ENCODE data around the gene ABLIM2.

The ABLIM2 gene

DNA sequence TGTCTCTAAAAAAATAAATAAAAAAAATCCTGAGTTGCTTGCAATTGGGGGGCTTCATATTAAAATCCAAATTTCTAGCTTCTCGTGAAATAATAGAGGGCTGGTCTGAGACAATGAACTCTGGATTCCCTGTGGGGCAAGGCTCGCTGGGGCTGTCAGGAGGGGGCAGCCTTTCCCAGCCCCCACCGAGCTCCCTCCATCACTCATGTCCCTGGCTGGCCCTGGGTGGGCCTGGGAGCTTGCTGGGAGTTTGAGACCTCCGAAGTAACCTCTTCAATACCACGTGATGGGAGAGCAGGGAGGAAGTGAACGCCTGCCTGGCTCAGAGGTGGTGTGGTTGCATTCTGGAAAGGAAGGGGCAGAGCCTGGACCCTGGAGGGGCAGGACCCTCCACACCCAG lies 164.9 kb downstream of the ABLIM2 start:
- DNase-seq: no peak

GRCh38 chr4:7992846-7993245 lies 165.8 kb downstream of the ABLIM2 start:
- DNase-seq: no peak

- DNase-seq: no peak
These were observed 167.7 kb downstream of the ABLIM2 start for GRCh38 chr4:7990807-7991459.

DNA sequence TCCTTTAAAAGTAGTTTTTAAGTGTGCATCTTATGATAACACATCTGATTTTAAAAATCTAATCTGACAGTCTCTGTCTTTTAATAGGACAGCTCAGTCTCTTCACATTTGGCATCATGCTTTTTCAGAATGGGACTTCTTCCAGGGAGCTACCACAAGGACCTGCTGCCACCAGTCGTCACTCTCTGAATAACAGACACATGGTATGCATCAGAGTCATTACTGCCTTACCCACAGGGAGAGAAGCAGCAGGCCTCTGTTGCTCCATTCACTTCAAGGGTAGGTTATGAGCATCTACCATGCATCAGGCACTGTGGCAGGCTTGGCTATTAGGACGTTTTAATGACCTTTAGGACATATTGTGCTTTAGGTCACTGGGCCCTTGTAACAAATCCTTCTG lies 169.0 kb downstream of the ABLIM2 start:
- DNase-seq: no peak

- no peak for DNase-seq
These were observed 170.2 kb downstream of the ABLIM2 start for GRCh38 chr4:7988437-7988836.

DNA sequence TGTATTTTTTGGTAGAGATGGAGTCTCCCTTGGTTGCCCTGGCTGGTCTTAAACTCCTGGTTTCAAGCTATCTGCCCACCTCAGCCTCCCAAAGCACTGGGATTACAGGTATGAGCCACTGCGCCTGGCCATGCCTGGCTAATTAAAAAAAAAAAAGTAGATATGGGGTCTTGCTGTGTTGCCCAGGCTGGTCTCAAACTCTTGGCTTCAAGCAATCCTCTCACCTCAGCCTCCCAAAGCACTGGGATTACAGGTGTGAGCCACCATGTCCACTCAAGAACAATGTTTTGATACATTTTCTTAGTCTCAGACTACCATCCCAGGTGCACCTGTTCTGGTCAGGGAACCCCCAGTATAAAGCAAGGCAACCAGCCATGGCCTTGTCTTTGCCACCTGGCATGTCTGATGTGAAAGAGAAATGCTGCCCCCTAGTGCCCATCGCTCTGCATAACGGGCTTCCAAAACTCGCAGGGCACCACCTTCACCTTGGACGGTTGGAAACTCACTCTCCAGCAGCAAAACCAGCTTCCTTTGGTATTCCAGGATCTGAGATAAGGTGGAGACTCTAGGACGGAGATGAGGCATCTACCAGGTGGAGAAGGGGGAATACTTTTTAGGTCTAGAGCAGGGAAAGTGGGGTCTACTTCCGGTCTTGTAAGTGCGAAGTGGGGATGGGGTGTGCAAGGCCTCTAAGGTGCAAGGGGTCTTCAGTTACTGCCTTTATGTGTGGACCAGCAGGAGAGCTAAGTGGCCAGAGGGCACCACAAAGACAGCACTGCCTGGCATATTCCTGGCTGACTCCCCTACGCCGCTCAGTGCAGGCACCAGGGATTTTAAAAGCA lies 171.2 kb downstream of the ABLIM2 start:
- DNase-seq: no peak

DNA sequence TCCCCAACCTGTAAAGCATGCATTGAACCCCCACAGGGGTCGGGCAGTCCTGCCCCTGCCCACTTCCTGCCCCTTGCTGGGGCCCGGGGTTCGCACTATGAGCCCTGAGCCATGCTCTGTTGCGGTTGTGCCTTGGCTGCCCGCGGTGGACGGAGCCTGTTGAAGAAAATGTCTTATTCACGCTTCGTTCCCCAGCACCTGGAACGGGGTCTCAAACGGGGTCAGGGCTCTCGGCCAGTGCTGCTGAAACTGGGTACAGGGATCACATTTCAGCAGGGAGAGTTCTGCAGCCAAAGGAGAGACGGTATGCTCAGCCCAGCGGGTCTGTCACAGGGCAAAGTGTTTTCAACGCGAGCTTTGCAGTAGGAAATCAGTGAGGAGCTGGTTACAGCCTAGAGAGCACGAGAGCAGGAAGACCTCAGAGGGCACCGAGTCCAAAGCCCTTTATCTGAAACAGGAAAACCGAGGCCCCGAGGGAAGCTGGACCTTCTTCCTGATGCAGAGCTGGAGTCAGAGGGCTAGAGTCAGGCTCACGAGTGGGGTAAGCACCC lies 172.6 kb downstream of the ABLIM2 start:
- DNase-seq: no peak

DNA sequence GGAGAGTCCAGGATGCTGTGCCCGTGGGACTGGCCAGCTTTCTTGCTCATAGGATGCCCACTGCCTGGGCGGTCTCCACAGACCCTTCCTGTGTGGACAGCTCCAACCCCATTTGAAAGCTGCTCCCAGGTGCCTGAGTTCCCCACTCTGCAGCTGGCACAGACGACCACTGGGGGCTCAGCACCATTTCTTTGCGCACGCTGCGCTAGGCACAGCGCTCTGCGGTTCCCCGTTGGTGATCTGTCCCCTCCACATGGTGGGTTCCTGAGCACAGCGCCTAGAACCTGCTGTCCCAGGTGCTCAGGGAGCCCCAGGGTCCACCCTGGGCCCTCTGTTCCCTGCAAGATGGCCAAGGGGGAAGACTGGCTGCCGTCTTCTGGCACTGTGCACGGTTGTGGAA lies 173.5 kb downstream of the ABLIM2 start:
- no peak for DNase-seq

GRCh38 chr4:7984286-7984925 lies 174.2 kb downstream of the ABLIM2 start:
- DNase-seq: no peak

- DNase-seq: no peak
These were observed 175.3 kb downstream of the ABLIM2 start for GRCh38 chr4:7983296-7983695.

DNA sequence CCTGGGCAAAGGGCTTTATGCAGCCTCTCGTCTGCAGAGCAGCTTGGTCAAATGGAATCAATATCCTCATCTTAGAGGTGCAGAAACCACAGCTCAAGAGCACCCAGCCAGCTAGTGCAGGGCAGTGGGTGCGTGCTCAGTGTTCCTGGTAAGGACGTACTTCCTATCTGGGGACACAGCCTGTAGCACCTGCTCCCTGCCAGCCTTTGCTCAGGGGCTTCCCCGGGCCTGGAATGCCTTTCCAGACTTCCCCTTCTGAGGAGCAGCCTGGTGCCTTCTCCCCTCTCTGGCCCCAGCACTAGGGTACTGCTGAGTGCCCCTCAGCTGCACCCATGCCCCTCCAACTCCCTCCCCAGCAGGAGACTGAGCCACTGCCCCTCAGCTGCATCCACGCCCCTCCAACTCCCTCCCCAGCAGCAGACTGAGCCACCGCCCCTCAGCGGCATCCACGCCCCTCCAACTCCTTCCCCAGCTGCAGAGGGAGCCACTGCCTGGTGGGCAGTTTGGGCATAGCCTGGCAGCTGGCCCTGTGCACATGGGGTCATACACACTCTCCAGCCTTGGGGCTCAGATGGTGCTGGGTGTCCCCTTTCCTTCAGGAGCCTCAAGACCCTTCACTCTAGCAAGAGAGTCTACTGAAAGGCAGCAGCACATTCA lies 176.7 kb downstream of the ABLIM2 start:
- no peak for DNase-seq

DNA sequence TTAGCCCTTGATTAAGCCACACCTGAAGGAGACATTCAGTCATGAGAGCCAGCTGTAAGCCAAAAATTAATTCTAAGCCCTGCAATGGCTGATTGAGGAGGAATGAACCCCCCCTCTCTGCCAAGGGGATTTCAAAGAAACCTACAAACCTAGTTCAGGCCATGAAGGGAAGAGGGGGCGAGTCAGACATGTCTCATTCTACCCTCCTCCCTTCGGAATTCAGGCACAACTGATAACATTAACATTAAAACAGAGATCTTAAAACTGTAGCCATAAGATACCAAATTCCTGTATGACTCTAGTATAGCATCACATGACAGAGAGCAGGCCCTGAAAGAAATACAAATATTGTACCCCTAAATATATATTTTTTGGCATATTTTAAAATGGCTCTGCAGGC lies 178.6 kb downstream of the ABLIM2 start:
- DNase-seq: no peak

- no peak for DNase-seq
These were observed 179.0 kb downstream of the ABLIM2 start for GRCh38 chr4:7979652-7979968.

GRCh38 chr4:7978907-7979651 lies 179.5 kb downstream of the ABLIM2 start:
- DNase-seq: no peak

DNA sequence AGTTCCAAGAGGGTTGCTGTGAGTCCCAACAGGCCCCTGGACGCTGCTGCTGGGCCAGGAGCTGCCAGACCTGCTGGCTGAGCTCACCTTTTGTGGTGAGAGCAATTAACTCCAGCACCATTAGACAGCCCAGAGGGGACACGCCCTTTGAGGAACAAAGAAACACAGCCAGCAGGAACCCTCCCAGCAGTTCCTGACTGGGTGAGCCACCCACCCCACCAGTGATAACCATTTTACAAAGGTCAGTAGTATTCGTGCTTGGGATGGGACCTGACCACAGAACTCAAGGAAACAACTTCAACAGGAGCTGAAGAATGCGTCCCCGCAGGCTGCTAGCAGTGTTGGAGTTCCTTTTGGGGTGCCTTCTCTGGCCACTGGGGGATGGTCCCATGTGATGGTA lies 180.1 kb downstream of the ABLIM2 start:
- no peak for DNase-seq

GRCh38 chr4:7976634-7977033 lies 182.0 kb downstream of the ABLIM2 start:
- no peak for DNase-seq

- no peak for DNase-seq
These were observed 182.6 kb downstream of the ABLIM2 start for GRCh38 chr4:7976025-7976424.

GRCh38 chr4:7974425-7974824 lies 184.2 kb downstream of the ABLIM2 start:
- no peak for DNase-seq

DNA sequence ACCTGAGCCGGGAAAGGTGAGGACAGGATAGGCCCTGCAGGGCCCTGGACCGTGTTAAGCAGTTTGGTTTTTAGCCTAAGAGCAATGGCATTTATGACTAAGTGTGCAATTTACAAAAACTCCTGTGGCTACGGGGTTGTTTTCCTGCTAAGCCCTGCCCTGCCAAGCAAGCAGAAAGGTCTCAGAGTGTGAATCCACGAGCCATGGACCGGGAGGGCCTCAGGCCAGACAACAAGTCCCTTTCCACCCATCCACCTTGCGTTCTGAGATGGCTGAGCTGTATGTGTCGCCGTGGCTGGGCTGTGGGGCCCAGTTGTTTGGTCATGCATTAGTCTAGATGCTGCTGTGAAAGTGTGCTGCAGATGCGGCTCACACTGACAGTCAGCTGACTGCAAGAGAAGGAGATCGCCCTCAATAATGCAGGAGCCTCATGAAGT lies 185.1 kb downstream of the ABLIM2 start:
- no peak for DNase-seq

- no peak for DNase-seq
These were observed 186.6 kb downstream of the ABLIM2 start for GRCh38 chr4:7971881-7972500.

GRCh38 chr4:7971159-7971631 lies 187.4 kb downstream of the ABLIM2 start:
- no peak for DNase-seq

- no peak for DNase-seq
These were observed 188.2 kb downstream of the ABLIM2 start for GRCh38 chr4:7970361-7970946.

Measured in DMS 273 treated with DMSO at 0.1 percent for 48 hours (cell line).